VCaP (cell line): ENCODE results near the gene UCN3.

Experiments
- H3K27ac ChIP-seq: fragments of 450-650 bp; 2 replicates; pipeline ENCODE4 v1.5.1; 2017
- TF ChIP-seq, protein P1 (sequence below): fragments of 450-650 bp; conservative IDR thresholded peaks from 2 replicates; pipeline ENCODE4 v1.5.1; 2017; ENCODE audit warnings: mild to moderate bottlenecking, moderate library complexity

The UCN3 gene

DNA sequence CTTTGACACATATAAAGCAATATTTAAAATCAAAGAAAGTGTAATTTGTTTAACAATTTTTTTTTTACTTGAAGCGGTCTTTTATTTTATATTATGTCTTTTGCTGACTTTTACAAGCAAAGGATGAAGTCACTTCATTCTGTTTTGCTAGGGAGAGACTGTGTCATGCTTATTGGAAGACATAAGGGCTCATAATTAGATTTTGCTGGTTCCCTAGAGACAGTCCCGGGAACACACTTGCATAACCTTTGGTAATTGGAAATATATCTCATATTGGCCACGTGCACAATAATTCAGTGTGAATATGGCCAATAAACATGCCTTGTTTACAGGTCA is 47.1 kb downstream of the UCN3 start:
- TF ChIP-seq, protein P1, sequence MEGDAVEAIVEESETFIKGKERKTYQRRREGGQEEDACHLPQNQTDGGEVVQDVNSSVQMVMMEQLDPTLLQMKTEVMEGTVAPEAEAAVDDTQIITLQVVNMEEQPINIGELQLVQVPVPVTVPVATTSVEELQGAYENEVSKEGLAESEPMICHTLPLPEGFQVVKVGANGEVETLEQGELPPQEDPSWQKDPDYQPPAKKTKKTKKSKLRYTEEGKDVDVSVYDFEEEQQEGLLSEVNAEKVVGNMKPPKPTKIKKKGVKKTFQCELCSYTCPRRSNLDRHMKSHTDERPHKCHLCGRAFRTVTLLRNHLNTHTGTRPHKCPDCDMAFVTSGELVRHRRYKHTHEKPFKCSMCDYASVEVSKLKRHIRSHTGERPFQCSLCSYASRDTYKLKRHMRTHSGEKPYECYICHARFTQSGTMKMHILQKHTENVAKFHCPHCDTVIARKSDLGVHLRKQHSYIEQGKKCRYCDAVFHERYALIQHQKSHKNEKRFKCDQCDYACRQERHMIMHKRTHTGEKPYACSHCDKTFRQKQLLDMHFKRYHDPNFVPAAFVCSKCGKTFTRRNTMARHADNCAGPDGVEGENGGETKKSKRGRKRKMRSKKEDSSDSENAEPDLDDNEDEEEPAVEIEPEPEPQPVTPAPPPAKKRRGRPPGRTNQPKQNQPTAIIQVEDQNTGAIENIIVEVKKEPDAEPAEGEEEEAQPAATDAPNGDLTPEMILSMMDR = no peak
- H3K27ac ChIP-seq = peak overlapping the region; percentile 75

GRCh38 chr10:5412277-5412941 is 47.6 kb downstream of the UCN3 start, which contains the start of gene NET1:
Gene NET1, plus strand, starts transcription at chr10:5412557. Its CDS starts 136 bp downstream, at chr10:5412693.
- TF ChIP-seq, protein P1 = no peak
- H3K27ac ChIP-seq = peak within 1 kb of the TSS; percentile 75

DNA sequence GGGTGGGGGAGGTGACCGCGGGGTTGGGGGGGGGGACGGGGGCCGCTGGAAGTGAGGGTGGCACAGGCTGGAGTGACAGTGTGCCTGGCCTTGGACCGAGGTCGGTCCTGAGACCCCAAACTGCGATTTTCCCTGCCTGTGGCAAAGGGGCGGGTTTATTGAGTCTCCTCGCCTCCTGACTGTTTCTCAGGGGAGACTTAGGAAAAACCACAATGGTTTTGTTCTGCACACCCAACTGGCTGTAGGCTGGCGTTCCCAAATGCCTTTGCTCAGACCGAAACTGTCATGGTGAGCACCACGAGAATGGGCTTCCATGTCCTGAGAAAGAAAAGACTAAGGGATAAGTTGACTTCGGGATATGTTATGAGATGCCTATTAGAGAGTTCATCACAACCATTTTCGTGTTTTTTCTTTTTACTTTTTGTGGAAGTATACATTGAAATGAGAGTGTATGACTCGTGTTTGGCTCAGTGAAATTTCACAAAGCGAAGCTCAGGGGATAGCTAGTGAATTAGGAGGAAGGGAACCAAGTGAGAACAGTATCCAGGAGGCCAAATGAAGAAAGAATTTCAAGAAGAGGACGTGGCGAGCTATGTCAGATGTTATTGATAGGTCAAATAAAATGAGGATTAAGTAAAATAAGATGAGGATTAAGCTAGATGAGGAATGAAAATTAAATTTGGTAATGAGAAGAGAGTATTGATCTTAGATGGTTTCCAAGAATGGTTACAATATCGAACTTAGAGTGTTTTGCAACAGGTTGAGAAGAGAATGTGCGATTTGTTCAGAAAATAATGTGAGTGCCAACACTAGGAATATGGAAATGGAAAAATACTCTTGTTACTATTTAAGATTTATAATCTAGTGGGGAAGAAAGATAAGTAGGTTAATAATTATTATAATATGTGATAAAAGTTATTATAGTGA is 48.5 kb downstream of the UCN3 start:
- H3K27ac ChIP-seq = peak overlapping the region; percentile 75

GRCh38 chr10:5416981-5417380 is 52.2 kb downstream of the UCN3 start:
- H3K27ac ChIP-seq = no peak overlapping the region
- TF ChIP-seq, protein P1 = no peak

More for the DNA sequence above, 48.5 kb downstream of the UCN3 start:
- TF ChIP-seq, protein P1 = no peak

DNA sequence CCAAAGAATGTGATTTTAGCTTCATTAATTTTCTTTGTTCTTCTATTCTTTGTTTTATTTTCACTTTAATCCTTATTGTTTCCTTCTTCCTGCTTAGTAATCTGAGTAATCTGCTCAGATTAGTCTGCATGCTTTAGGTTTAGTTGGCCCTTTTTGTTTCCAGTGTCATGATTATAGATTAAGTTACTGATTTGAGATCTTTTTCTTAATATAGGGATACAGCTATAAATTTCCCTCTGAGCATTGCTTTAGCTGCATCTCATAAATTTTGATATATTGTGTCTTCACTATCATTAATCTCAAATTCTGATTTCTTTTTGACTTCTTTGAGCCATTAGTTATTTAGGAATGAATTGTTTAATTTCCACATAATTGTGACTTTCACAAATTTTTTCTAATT is 53.8 kb downstream of the UCN3 start:
- no peak overlapping the region for H3K27ac ChIP-seq
- TF ChIP-seq, protein P1 = no peak

DNA sequence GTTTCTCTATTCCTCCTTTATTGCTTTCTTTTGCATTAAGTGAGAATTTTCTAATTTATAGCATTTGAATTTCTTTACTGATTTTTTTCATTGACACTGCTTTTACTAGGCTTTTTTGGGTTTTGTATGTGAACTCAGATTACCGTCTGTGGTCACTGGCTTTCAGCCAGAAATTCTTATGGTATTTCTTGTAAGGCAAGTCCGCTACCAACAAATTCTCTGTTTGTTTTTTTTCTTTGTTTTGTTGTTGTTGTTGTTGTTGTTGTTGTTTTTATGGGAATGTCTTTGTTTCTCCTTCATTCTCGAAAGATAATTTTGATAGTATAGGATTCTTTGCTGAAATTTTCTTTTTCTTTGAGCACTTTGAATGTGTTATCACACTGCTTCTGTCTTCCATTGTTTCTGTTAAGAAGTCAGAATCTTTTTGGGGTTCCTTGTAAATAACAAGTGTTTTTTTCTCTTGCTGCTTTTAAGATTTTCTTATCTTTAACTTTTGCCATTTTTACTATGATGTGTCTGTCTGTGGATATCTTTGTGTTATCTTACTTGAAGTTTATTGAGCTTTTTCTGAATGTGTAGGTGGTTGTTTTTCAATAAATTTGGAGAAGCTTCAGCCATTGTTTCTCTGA is 54.8 kb downstream of the UCN3 start:
- H3K27ac ChIP-seq = no peak overlapping the region
- TF ChIP-seq, protein P1 = no peak

GRCh38 chr10:5423771-5424170 is 59.0 kb downstream of the UCN3 start:
- no peak overlapping the region for H3K27ac ChIP-seq
- TF ChIP-seq, protein P1 = no peak
